Lung microvascular endothelial cell (primary cell): ENCODE data around the gene MMGT1. TPM values are rescaled to one million over a fixed set of nuclear protein-coding genes. Genes with fewer than 3 reads are reported as not detected.

Experiments used
- DNase-seq, 2 donors: peaks; one replicate each; pipeline versions ENCODE4 v3.0.0 to v3.0.0-alpha.2; 2010; ENCODE audit warnings: low read depth in 2 of 2
- total RNA-seq: library from RNA; depleted of rRNA; stranded (reverse); fragments of >200 nt; gene quantifications from 2 replicates; pipeline ENCODE4 v1.2.1, GENCODE V29; 2014

MMGT1 gene
- 4.6 and 6.2 TPM in 2 replicates for total RNA-seq

DNA sequence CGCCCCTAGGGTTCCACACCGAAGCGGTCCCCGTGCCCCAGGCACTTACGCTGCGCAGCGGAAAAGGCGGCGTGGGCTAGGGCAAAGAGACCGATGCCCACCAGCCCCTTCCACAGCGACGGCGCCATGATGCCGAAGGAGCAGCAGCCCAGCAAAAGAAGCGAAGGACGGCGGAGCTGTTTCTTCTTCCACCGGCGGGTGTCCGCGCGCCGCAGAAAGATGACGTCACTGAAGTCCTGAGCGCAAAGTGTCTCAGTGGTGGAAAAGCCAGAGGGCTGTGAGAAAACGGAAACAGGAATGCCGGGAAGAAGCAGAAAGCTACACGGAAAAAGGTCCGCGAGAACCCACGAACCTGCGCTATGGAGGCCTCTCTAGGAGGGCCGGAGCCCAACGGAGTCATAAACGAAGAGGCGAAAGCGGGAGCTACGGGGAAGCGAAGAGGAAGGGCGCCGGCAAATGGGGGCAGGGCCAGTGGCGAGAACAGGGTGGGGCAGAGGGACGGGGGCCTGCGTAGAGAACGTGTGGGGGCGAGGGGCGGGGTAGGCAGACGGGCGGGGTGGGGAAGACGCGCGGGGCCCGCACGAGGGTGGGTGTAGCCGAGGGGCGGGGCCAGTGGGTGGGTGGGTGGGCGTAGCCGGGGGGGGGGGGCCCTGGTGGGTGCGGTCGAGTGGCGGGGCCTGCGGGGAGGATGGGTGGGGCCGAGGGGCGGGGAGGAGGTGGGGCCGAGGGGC is at the start of gene MMGT1:
Gene MMGT1 (minus strand): TSS at position 441 of the 731 bp plus-strand sequence. CDS start 313 bp downstream, at position 128.
- peak; percentile 84 to 91 for DNase-seq

DNA sequence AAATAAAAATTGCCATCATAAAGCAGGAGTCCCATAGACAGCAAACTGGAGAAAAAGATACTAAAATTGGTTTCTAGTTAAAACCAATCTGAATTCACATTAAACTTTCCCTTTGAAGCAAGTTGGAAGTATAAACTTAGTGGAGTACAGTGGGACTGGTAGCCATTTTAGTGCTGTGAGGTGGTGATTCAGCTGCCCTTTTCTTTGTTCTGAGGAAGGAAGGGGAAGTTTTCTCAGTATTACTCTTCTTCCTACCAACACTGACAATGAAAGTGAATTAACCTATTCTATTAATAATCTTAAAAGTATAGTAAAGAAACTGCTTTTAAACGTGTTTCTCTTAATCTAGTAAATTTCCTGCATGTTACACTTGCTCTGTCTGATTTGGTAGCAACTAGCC is 48.1 kb upstream of the MMGT1 start:
- peak; percentile 63 to 65 for DNase-seq

DNA sequence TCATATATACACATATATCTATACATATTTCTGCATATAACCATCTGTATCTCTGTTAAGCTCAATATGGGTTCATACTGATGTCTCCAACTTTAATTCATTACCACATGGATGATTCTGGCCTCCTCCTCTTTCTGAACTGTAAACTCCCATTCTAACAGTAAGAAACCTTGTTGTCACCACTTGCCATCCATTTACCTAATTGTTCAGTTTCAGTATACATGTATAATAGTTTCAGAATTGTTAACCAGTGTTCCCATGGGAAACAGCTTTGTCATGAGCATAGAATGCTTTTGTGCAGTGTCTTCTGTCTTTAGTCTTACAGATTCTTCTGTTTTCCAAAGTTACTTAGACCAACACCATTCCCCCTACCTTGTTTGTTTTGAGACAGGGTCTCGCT is 47.4 kb upstream of the MMGT1 start:
- no peak for DNase-seq

DNA sequence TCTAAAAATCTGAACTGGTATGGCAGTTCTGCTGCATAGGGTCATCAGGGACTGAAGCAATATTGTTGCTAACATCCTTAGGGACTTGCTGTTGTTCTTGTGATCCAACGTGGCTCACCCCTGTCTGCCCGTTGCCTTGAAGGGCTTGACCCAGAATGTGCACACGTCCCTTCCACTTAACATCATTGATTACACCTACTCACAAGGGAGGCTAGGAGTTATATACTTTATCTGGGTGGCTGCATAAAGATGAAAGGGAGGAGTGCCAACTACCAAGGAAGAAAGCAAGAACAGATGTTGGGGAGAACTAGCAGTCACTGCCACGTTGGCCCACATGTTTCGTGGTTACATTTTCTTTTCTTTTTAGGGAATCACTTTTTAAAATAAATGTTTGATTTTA is 45.4 kb upstream of the MMGT1 start:
- no peak for DNase-seq

DNA sequence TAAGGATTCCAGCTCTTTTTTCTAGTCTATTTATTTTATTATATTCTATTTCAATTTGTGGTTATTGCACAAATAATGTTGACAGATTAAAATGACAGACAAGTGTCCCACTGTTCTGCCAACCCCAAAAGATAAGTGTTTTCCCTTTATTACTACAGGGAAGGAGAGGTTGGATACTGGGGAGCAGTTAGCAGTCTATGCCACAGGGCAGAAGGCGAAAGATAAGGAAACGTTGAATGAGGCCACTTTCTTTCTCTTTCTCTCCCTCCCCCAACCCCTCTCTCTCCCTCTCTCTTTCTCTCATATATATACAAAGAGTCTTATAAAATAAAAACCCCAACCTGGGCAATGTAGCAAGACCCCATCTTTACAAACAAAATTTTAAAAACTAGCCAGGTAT is 43.1 kb upstream of the MMGT1 start:
- no peak for DNase-seq

DNA sequence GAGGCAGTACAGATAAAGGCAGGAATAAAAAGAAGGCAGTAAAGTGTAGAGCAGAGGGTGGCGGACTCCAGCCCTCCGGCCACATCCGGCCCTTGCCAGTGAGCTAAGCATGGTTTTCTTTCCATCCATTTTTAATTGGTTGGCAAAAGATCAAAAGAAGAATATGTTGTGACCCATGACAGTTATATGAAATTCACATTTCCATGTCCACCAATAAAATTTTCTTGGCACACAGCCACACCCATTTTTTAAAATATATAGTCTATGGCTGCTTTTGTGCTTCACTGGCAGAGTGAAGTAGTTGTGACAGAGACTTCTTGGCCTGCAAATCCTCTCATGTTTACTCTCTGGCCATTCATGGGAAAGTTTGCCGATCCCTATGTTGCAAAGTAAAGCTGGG is 41.2 kb upstream of the MMGT1 start:
- DNase-seq = no peak

DNA sequence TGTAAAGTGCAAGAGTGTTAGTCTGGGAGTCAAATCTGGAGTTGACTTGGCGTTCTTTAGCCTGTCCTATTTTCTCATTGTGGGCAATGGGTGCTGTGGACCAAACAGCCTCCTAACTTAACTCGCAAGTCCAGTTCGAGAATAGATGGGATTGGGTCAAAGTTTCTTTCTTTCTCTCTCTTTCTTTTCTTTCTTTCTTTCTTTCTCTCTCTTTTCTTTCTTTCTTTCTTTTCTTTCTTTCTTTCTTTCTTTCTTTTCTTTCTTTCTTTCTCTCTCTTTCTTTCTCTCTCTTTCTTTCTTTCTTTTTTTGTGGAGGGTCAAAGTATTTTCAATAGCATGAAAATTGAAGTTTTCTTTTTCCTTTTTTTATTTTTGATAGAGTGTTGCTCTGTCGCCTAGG is 14.5 kb upstream of the MMGT1 start:
- DNase-seq = no peak

DNA sequence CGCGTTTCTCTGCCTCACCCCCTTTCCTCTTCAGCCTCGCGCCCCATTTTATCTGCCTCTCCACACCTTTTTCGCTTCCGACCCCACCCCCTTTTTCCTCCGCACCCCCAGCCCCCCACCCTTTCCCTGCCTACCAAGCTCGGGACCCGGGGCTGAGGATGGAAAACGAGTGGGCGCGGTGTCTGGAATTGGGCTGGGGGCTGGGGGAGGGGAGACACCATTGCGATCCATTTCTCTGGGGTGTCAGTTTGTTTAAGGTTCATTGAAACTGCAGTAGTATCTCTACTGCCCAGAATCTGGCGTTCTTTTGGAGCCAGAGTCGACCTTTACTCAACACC is 12.2 kb upstream of the MMGT1 start:
- no peak for DNase-seq

DNA sequence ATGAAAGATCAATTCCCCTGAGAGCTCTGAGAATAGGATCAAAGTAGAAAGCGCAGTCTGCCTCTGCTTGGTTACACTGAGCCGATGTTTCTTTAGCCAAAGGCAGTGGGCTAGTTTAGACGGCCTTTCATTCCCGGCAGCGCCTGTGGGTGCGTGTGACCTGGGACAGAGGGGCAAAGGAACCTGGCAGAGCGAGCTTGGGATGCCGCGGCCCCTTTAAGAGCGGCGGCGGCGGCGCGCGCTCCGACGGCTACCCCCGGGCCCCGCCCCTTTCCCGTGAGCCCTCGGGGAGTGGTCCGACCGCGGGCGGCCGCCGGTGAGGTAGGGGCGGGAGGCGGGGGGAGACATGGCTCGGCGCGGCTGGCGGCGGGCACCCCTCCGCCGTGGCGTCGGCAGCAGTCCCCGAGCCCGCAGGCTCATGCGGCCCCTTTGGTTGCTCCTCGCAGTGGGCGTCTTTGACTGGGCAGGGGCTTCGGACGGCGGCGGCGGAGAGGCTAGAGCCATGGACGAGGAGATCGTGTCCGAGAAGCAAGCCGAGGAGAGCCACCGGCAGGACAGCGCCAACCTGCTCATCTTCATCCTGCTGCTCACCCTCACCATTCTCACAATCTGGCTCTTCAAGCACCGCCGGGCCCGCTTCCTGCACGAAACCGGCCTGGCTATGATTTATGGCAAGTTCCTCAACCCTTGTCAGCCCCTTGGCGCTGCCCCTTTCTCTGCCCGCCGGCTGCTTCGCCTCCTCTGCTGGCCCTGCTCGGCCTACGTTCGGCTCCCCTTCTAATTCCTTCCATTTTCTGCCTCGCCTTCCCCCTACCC is 11.6 kb upstream of the MMGT1 start, which contains the start of gene SLC9A6:
Gene SLC9A6 (plus strand): TSS at position 279 of the 816 bp plus-strand sequence. CDS start 224 bp downstream, at position 503.
- DNase-seq = peak; percentile 62 to 69

DNA sequence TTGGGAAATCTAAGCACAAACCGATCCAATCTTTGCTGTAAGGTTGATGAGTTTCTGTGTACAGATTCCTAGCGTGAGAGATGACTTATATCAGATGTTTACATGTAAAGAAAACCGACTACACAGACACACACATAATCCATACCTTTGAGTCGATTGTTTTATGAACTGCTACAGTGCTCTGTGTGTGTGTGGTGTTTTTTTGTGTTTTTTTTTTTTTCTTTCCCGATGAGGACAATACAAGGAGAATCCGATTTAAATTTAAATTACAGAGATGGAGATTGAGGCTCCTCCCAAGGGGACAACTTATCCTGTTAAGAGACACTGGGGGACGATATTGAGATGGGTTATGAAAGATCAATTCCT is 11.0 kb upstream of the MMGT1 start:
- DNase-seq = peak in 1 of 2 donors; percentile 2

DNA sequence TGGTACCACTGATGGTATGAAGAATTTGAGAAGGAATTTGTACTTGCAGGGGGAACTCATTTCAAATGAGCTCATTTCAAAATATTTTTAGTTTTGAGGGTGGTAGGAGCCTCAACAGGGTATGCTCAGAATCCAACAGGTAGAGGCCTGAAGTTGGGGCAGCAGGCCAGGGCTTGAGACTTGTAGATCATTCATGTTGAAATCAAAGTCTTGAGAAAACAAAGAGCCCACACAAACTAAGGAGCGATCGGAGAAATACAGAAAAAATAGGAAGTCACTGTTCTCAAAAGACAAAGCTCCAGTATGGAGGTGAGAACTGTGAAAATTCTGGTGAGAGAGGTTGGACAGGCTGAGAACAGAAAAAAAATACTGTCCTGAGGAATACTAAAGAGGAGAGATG is 10.5 kb upstream of the MMGT1 start:
- DNase-seq = no peak

DNA sequence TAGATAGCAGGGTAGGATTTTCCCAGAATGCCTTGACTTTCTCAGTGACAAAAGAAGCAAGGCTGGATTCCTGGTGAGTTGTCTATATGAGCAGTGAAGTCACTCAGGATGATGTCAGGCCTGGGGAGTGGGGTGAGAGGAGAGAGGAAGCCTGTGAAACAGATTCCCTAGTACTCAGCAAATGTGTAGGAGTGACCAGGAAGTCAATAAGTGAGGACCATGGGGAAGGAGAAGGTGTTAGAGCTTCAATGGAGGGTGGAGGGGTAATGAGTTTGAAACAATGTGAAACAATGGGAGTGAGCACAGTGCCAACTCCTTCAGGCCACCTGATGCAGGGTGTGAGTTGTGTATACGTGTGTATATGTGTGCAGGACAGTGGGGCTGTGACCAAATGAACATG is 9.1 kb upstream of the MMGT1 start:
- DNase-seq = no peak

DNA sequence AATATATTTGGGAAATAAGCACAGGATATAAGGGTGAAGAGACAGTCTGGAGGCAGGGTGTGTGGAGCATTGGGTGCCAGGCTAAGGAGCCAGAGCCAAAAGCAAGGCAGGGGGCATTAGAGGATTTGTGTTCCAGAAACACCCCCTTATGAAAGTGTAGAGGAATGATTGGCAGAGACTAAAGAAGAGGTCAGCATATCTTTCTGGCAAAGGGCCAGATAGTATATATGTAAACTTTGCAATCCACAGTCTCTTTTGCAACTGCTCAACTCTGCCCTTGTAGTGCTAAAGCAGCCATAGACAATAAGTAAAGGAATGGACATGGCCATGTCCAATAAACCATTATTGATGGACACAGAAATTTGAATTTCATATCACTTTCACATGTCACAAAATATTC is 7.9 kb upstream of the MMGT1 start:
- no peak for DNase-seq

DNA sequence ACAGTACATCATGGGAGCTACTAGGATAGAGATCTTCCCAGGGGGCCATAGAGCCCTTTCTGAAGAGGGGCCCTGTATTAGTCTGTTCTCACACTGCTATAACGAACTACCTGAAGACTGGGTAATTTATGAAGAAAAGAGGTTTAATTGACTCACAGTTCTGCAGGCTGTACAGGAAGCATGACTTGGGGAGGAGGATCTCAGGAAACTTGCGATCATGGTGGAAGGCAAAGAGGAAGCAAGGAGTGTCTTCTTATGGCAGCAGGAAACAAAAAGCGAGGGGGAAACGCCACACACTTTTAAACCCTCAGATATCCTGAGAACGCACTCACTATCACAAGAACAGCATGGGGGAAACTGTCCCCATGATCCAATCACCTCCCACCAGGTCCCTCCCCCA is 7.2 kb upstream of the MMGT1 start:
- DNase-seq = no peak

DNA sequence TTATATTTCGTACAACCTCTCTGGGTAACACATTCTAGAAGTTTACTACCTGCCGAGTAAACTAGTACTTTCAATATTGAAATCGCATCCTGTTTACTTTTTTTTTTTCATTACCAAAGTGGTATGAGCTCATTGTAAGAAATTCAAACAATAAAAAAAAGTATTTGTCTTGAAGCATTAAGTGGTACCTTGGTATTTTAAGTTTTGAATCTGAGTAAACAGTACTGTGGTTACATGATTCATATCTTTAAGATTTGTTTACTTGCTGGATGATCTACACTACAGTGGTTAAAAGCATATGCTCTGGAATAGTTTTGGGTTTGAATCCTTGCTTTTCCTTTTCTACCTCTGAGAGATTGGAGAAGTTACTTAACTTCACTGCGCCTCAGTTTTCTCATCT is 3.8 kb upstream of the MMGT1 start:
- DNase-seq = no peak

DNA sequence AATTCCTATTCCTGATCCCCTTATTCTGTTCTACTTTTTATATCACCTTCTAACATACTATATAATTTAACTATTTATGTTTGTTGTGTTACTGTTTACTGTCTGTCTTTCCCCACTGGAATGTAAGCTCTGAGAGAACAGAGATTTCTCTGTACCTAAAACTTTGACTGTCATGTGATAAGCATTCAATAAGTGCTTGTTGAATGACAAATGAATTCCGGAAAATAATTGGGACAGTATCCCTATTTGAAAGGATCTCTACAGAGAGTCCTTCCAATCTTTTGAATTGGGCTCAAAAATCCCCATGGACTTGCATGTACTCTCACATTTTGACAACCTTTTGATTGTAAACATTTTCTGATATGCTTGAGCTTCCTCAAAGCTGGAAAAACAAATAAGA is 1.6 kb upstream of the MMGT1 start:
- DNase-seq = no peak

DNA sequence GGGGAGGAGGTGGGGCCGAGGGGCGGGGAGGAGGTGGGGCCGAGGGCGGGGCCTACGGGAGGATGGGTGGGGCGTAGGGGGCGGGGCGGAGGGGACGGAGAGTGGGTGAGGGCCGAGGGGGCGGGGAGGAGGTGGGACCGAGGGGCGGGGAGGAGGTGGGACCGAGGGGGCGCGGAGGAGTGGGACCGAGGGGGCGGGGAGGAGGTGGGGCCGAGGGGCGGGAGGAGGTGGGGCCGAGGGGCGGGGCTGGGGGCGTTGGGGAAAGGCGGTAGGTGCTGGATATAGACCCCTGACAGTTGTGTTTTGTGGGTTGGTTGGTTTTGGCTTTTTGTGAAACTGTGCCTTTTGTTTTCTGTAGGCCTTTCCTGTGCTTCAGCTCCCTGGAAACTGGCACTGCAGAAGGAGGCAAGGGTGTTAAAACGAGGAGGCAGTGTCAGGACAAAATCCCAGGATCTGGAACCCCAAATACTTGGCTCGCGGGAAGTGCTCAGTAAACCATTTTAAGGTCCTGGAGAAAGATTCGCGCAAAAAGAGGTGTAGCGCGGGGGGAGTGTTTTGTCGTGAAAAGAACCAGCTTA is 580 bp upstream of the MMGT1 start:
- DNase-seq = peak; percentile 71 to 88

DNA sequence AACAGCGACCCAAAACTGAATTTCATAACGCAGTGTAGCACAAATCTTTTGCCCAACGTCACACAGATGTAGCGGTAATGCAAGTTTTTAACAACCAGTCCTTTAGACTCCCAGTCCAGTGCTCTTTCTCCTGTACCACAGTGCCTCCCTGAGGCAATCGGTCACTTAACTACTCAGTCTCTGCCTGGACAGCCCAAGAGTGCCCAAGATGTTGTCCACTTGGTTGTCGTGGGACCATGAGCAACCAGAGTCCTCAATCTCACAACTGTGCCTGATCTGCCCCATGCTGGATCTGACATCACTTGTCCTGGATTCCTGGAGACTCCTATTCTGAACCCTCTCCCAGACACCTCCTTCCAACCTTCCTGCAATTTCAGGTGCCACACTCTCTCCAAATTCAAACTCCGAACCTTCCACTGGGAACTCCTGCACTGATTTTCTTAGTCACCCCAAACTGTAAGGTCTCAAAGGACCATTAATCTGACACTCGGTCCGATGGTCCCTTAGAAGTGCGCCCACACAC is 702 bp downstream of the MMGT1 start:
- DNase-seq = peak; percentile 40 to 52

DNA sequence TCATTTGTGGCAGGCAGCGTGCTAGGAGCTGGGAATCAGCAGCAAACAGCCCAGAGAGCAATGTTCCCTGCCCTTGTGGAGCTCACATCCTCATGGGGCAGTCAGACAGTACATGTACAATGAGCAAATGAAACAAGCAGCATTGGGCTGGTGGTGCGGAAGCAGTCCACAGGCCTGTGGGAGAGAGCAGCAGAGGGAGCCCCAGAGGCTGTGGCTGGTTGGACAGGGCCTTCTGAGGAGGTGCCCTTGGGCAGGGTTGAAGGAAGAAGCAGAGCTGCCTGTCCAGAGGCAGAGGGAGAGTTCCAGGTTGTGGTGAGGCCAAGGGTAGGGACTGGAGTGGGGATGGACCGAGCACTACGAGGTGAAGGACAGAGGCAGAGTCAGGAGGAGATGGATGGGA is 22.5 kb downstream of the MMGT1 start:
- no peak for DNase-seq

DNA sequence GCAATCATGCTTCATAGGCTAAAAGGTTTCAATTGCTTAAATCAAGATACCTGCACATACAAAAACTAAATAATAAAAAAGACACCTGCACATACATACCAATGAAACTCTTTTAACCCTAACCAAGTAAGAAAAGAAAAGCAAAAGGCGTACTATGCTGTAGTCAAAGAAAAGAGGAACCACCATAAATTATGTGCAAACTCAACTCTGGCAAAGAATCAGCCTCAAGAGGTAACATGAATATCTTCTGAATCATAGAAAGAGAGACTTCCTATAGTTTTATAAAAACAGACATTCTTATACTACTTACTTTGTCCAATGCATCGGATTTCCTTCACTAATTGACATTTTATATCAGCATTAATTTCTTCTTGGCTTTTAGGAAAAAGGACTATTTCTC is 29.3 kb downstream of the MMGT1 start:
- DNase-seq = no peak

DNA sequence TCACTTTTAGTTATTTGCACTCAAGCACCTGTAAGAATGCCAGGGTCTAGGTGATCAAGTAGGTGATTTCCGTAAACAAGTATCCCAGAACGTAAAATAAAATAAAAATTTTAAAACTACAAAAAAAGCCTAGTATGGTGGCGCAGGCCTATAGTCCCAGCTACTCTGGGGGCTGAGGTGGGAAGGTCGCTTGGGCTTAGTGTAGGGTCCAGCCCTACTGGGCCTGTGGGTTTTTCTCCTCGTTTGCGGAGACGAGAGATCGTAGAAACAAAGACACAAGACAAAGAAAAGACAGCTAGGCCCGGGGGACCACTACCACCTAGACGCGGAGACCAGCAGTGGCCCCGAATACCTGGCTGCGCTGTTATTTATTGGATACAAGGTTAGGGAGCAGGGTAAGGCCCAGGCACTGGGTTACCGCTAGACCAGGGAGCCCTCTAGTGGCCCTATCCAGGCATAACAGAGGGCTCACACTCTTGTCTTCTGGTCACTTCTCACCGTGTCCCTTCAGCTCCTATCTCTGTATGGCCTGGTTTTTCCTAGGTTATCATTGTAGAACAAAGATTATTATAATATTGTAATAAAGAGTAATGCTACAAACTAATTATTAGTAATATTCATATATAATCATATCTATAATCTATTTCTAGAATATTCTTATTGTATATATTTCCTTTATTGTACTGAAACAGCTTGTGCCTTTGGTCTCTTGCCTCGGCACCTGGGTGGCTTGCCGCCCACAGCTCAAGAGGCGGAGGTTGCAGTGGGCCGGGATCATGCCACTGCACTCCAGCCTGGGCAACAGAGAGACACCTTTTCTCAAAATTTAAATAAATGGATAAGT is 41.9 kb downstream of the MMGT1 start:
- peak; percentile 43 to 60 for DNase-seq

DNA sequence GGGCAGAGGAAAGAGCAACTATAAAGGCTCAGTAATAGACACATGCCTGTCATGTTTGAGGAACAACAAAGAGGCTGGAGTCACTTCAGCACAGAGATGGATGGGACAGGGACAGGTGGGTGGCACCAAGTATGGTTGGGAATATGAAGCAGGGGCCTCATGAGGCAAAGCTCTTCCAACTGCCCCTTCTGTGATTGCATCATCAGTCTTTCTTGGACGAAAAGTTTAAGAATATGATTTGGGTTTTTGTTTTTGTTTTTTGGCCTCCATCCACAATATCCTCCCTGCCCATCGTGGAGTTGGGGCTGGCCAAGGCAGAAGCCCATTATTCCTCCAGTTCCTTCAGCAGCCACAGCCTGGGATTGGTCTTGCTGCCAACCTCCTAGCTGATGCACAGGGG is 45.9 kb downstream of the MMGT1 start:
- DNase-seq = no peak
